Panc1 (cell line): Measurements from ENCODE around the gene TINAGL1. TPM values are rescaled to one million over a fixed set of nuclear protein-coding genes. Genes with fewer than 3 reads are reported as not detected.

Source experiments
- ATAC-seq: fragments of 200-7000 bp; cut with Tn5 transposase; 2 replicates; pipeline ENCODE4 v1.9.1; 2020; ENCODE audit warnings: mild to moderate bottlenecking, moderate library complexity
- BruUV-seq: library from RNA; stranded (reverse); fragments of 400-500 nt; replicated peaks from 2 replicates; lab custom pipeline; 2021; lab: Mats Ljungman, UMichigan
- CTCF ChIA-PET: fragments of 300-600 bp; sonication (Branson Sonifier 250); formaldehyde crosslinking; loops from one replicate; lab custom pipeline; 2022; ENCODE audit warnings: antibody characterized with exemption; lab: Charles Lee
- POLR2A ChIA-PET: fragments of 300-600 bp; sonication (Branson Sonifier 250); formaldehyde crosslinking; loops from one replicate; lab custom pipeline; 2022; ENCODE audit warnings: antibody characterized with exemption; lab: Charles Lee
- DNase-seq: peaks from one replicate; pipeline ENCODE4 v3.0.0-alpha.2; 2010; ENCODE audit warnings: low read depth, low spot score
- H3K27ac ChIP-seq: 2 replicates; pipeline ENCODE4 v1.5.1; 2011; ENCODE audit warnings: mild to moderate bottlenecking, low read length, inconsistent platforms
- H3K27me3 ChIP-seq: fragments of 200-500 bp; sonication (Bioruptor generic); 2 replicates; pipeline ENCODE4 v1.6.0; 2014; ENCODE audit warnings: low read length, inconsistent platforms; ENCODE audit not compliant: control insufficient read depth, insufficient read depth
- H3K36me3 ChIP-seq: fragments of 200-500 bp; sonication (Bioruptor generic); 2 replicates; pipeline ENCODE4 v1.5.1; 2014; ENCODE audit warnings: inconsistent platforms, mild to moderate bottlenecking, low read length, moderate library complexity; ENCODE audit not compliant: control insufficient read depth, insufficient read depth
- H3K4me1 ChIP-seq: 2 replicates; pipeline ENCODE4 v1.5.1; 2011; ENCODE audit warnings: inconsistent platforms, mild to moderate bottlenecking, low read length, moderate library complexity; ENCODE audit not compliant: control insufficient read depth, insufficient read depth
- H3K4me3 ChIP-seq, 2 experiments: 2 replicates each; pipeline ENCODE4 v1.5.1; 2011 to 2012; ENCODE audit warnings: low read depth in 2 of 2, low read length in 2 of 2, mild to moderate bottlenecking in 2 of 2, inconsistent platforms in 1 of 2, moderate library complexity in 1 of 2
- H3K9me3 ChIP-seq: fragments of 200-500 bp; sonication (Bioruptor generic); 2 replicates; pipeline ENCODE4 v1.5.1; 2014; ENCODE audit warnings: low read depth, mild to moderate bottlenecking, inconsistent platforms, low read length, moderate library complexity; ENCODE audit not compliant: control insufficient read depth, insufficient read depth
- POLR2AphosphoS5 ChIP-seq: IDR thresholded peaks from 2 replicates; pipeline ENCODE4 v1.6.1; 2012; ENCODE audit warnings: mild to moderate bottlenecking, low read depth, low read length, moderate library complexity
- SIN3A ChIP-seq: IDR thresholded peaks from 2 replicates; pipeline ENCODE4 v1.6.1; 2012; ENCODE audit warnings: low read depth, mild to moderate bottlenecking, low read length, moderate library complexity, borderline replicate concordance; ENCODE audit not compliant: insufficient read depth
- TCF7L2 ChIP-seq: IDR thresholded peaks from 2 replicates; pipeline ENCODE4 v1.6.1; 2011; ENCODE audit warnings: mild to moderate bottlenecking, low read depth, low read length, inconsistent platforms
- in situ Hi-C: cut with HindIII; loops from 2 replicates; pipeline ENCODE4 v1.10.0; 2016; ENCODE audit warnings: low sequenced_read_pairs, low pct_unique_long_range_greater_than_20kb
- intact Hi-C: fragments of 100-400 bp; cut with micrococcal nuclease; formaldehyde crosslinking; loops from one replicate; pipeline ENCODE4 v1.10.0; 2022; ENCODE audit not compliant: unreplicated experiment
- total RNA-seq: library from RNA; stranded (reverse); gene quantifications from one replicate; pipeline ENCODE4 v1.2.1, GENCODE V29; 2021; ENCODE audit not compliant: unreplicated experiment
- TF ChIP-seq, protein P1 (sequence below): fragments of 450-650 bp; IDR thresholded peaks from 2 replicates; pipeline ENCODE4 v1.5.1; 2017; ENCODE audit warnings: mild to moderate bottlenecking
- TF ChIP-seq, protein P2 (sequence below), 2 experiments: IDR thresholded peaks; 2 replicates each; pipeline ENCODE4 v1.6.1; 2011 to 2012; ENCODE audit warnings: low read depth in 2 of 2, control low read depth in 1 of 2, low read length in 1 of 2, mild to moderate bottlenecking in 1 of 2, moderate library complexity in 1 of 2; ENCODE audit not compliant: insufficient read depth in 1 of 2

Gene TINAGL1
- total RNA-seq, 1 experiment from 2014 or later, result 6.1 TPM

DNA sequence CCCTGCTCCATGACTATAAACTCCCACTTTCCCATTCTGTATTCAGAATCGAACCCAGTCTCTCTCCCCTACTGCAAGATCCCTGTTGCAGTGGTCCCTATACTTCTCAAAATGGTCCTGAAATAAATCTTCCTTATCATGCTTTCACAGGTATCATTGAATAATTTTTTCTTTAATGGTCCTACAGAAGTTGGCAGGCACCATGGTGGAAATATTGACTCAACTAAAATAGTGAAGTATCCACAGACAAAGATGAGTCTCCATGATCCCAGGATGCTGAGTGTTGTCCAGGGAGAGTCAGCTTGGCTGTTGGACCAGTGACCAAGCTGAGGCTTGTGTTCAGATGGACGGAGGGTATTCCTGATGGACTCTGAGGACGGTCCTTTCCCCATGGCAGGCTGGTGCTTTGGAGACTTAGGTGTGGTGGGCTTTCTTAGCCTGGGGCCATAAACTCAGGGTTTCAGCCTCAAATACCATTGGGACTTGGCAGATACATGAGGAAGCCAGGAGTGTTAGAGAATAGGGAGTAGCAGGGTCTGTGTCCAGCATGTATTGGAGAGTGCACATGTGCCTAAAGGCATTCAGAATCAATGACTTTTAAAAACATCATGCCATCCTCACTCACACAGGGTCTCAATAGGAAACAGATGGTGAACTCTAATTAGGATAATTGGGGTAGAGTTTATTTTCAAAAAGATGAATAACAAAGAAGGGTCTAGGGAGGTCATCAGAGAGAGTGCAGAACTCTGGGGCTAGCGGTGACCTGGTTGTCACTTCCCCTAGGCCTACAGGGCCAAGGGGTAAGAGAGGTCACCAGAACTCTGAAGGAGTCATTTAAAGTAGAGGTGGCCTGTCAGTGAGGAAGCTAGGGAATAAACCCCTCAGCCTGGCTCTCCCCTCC lies 19.8 kb downstream of the TINAGL1 start:
- POLR2A ChIA-PET, result no interaction called here
- intact Hi-C loops (no loop called here), in situ Hi-C loops (no loop called here)
- TF ChIP-seq TCF7L2 (no peak), SIN3A (no peak), POLR2AphosphoS5 (no peak)
- TF ChIP-seq, protein P1, sequence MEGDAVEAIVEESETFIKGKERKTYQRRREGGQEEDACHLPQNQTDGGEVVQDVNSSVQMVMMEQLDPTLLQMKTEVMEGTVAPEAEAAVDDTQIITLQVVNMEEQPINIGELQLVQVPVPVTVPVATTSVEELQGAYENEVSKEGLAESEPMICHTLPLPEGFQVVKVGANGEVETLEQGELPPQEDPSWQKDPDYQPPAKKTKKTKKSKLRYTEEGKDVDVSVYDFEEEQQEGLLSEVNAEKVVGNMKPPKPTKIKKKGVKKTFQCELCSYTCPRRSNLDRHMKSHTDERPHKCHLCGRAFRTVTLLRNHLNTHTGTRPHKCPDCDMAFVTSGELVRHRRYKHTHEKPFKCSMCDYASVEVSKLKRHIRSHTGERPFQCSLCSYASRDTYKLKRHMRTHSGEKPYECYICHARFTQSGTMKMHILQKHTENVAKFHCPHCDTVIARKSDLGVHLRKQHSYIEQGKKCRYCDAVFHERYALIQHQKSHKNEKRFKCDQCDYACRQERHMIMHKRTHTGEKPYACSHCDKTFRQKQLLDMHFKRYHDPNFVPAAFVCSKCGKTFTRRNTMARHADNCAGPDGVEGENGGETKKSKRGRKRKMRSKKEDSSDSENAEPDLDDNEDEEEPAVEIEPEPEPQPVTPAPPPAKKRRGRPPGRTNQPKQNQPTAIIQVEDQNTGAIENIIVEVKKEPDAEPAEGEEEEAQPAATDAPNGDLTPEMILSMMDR, result no peak
- TF ChIP-seq, protein P2, sequence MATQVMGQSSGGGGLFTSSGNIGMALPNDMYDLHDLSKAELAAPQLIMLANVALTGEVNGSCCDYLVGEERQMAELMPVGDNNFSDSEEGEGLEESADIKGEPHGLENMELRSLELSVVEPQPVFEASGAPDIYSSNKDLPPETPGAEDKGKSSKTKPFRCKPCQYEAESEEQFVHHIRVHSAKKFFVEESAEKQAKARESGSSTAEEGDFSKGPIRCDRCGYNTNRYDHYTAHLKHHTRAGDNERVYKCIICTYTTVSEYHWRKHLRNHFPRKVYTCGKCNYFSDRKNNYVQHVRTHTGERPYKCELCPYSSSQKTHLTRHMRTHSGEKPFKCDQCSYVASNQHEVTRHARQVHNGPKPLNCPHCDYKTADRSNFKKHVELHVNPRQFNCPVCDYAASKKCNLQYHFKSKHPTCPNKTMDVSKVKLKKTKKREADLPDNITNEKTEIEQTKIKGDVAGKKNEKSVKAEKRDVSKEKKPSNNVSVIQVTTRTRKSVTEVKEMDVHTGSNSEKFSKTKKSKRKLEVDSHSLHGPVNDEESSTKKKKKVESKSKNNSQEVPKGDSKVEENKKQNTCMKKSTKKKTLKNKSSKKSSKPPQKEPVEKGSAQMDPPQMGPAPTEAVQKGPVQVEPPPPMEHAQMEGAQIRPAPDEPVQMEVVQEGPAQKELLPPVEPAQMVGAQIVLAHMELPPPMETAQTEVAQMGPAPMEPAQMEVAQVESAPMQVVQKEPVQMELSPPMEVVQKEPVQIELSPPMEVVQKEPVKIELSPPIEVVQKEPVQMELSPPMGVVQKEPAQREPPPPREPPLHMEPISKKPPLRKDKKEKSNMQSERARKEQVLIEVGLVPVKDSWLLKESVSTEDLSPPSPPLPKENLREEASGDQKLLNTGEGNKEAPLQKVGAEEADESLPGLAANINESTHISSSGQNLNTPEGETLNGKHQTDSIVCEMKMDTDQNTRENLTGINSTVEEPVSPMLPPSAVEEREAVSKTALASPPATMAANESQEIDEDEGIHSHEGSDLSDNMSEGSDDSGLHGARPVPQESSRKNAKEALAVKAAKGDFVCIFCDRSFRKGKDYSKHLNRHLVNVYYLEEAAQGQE (IDR thresholded peaks at IDR 0.05; ENCODE audit: insufficient read depth in 1 of 2, low read depth in 2 of 2, low read length in 1 of 2), result no peak
- H3K27me3 ChIP-seq, result no peaks in the 10 kb centered on the region
- no TSS peak for BruUV-seq
- no peak overlapping the region for H3K27ac ChIP-seq
- no peak for ATAC-seq
- no peaks in the 10 kb centered on the region for H3K9me3 ChIP-seq
- H3K36me3 ChIP-seq, result no peaks in the 10 kb centered on the region
- H3K4me3 ChIP-seq, result no peak overlapping the region
- H3K4me1 ChIP-seq, result peaks cover 17% of the 10 kb centered on the region
- DNase-seq, result no peak
- CTCF ChIA-PET, result no interaction called here

DNA sequence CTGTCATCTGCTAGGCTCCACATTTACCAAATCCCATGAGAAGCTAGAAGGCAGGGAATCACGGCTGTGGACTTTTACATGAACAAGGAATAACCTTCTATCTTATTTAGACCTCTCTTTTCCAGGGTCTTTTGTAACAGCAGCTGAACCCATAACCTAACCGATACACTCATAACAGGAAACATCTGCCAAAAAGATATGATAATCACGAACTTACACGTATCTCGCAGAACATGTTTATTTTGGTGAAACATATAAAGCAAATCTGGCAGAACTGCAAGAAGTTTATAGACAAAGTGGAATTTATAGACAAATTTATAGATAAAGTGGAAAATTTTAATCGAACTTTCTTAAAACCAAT lies 20.4 kb downstream of the TINAGL1 start:
- in situ Hi-C loops, result no loop called here
- TF ChIP-seq, protein P2 (IDR thresholded peaks at IDR 0.05; ENCODE audit: insufficient read depth in 1 of 2, low read depth in 2 of 2, low read length in 1 of 2), result no peak
- TF ChIP-seq TCF7L2, result no peak
- TF ChIP-seq, protein P1, result no peak
- no peak for TF ChIP-seq POLR2AphosphoS5
- TF ChIP-seq SIN3A, result no peak
- Histone ChIP-seq H3K27ac (no peak overlapping the region), H3K36me3 (no peaks in the 10 kb centered on the region), H3K27me3 (no peaks in the 10 kb centered on the region), H3K9me3 (no peaks in the 10 kb centered on the region), H3K4me3 (no peak overlapping the region), H3K4me1 (peaks cover 12% of the 10 kb centered on the region)
- DNase-seq, result no peak
- ChIA-PET POLR2A (no interaction called here), CTCF (no interaction called here)
- no peak for ATAC-seq
- BruUV-seq, result no TSS peak
- intact Hi-C loops, result no loop called here
